ENCODE results near the gene RNASE4.

DNA sequence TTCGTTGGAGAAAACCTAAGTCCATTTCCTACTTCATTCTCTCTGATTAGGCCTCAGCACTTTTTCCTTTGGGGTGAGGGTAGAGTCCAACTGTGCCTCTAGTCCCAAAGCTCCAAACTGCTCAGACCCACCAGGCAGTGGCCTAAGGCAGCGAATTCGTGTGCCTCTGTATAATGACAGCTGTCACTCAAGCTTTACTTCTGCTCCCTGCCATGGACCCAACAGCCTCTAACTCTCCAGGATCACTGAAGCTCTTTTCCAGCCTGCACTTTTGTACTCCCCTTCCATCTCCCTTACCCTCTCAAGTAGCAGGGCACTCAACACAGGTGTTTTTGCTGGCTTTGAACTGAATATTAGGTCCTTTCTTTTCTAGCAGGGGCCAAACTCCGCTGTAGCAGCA is 28.1 kb upstream of the RNASE4 start:
- TF ChIP-seq CTCF (IDR thresholded peaks at IDR 0.05; ENCODE audit: low read depth, low read length, poor library complexity, severe bottlenecking) (no peak), EZH2phosphoT487 (IDR thresholded peaks at IDR 0.05; ENCODE audit: borderline replicate concordance, low read length) (no peak)
